ENCODE data around the gene SMG7.

DNA sequence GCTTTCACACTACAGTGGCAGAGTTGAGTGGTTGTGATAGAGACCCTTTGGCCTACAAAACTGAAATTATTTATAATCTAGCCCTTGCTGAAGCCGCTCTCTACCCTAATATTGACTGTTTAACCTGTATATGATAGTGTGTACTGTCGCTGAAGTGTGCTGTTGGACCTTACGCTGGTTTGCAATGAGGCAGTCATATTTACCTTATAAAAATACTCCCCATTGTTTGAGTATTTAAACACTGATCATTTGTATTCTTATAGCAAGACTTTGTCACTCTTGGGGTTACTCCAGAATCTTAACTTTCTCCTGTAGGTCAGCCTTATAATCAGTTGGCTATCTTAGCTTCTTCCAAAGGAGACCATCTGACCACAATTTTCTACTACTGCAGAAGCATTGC is 56.3 kb downstream of the SMG7 start:
- TF ChIP-seq GATA2 (IDR thresholded peaks at IDR 0.05; ENCODE audit: low read depth, low read length), result no peak
- no peak for TF ChIP-seq GATA3 (IDR thresholded peaks at IDR 0.05; ENCODE audit: low read depth, low read length)
